Neural progenitor cell (in vitro differentiated cells): ENCODE measurements around the gene CISTR.

Experiments
- CTCF ChIP-seq: fragments of 200-600 bp; sonication (generic); IDR thresholded peaks from 2 replicates; pipeline ENCODE4 v1.5.1; 2017; ENCODE audit warnings: antibody characterized with exemption, mild to moderate bottlenecking
- EZH2 ChIP-seq: fragments of 200-600 bp; sonication (generic); IDR thresholded peaks from 2 replicates; pipeline ENCODE4 v1.6.1; 2017; ENCODE audit warnings: antibody characterized with exemption, mild to moderate bottlenecking, moderate library complexity
- EZH2phosphoT487 ChIP-seq: fragments of 200-600 bp; sonication (generic); IDR thresholded peaks from 2 replicates; pipeline ENCODE4 v1.6.1; 2017; ENCODE audit warnings: antibody characterized with exemption

GRCh38 chr12:53713516-53713915 is 38.3 kb downstream of the CISTR start:
- TF ChIP-seq EZH2phosphoT487 (no peak), CTCF (no peak), EZH2 (no peak)
